Measurements from ENCODE around the gene GFOD2.

The GFOD2 gene

DNA sequence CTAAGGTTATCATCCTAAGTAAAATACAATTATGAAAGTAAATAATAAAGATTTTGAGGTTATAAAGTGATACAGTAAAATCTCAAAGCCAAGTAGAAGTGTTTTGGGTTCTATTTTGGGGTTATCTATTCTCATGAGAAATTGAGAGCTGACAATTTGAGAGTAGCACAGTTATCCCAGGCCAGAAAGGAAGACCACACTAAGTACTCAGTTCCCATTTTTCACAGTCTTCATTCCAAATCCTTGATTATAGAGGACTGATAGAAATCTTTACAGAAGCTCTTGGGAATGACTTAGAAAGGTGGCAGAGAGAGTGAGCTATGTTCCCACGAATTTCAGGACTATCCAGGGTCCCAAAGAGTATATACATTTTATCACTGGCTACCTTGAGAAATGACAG lies 4.6 kb downstream of the GFOD2 start:
- peaks cover 77% of the 10 kb centered on the region for H3K79me2 ChIP-seq (ENCODE audit: insufficient read depth, low read length)

DNA sequence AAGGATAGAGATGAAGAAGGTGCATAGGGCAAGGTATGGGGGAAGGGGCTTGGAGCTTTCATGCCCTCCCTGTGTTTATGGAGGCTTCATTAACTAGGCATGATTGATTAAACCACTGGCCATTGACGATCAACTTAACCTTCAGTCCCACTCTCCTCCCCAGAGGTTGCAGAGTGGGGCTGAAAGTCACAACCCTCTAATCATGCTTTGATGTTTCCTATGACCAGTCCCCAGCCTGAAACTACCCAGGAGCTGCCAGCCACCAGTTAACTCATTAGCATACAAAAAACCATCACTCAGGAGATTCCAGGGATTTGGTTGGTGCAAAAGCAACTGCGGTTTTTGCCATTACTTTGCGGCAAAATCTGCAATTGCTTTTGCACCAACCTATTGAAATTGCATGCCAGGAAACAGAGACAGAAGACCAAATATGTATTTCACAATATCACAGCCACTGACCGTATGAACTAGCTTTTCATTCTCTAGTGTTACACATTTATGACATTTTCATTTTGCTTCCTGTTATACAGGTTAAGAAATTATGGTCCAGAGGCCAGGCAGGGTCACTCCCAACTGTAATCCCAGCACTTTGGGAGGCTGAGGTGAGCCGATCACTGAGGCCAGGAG lies 5.4 kb downstream of the GFOD2 start:
- TF ChIP-seq, protein P1, sequence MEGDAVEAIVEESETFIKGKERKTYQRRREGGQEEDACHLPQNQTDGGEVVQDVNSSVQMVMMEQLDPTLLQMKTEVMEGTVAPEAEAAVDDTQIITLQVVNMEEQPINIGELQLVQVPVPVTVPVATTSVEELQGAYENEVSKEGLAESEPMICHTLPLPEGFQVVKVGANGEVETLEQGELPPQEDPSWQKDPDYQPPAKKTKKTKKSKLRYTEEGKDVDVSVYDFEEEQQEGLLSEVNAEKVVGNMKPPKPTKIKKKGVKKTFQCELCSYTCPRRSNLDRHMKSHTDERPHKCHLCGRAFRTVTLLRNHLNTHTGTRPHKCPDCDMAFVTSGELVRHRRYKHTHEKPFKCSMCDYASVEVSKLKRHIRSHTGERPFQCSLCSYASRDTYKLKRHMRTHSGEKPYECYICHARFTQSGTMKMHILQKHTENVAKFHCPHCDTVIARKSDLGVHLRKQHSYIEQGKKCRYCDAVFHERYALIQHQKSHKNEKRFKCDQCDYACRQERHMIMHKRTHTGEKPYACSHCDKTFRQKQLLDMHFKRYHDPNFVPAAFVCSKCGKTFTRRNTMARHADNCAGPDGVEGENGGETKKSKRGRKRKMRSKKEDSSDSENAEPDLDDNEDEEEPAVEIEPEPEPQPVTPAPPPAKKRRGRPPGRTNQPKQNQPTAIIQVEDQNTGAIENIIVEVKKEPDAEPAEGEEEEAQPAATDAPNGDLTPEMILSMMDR (conservative IDR thresholded peaks at IDR 0.05; ENCODE audit: low read length) = no peak
- no peak for TF ChIP-seq EZH2phosphoT487 (IDR thresholded peaks at IDR 0.05; ENCODE audit: borderline replicate concordance)
- Histone ChIP-seq H3K4me1 (ENCODE audit: insufficient read depth, low read length, poor library complexity, severe bottlenecking) (peaks cover 30% of the 10 kb centered on the region), H3K9me2 (replicated peaks; ENCODE audit: low read depth, low read length) (no peaks in the 10 kb centered on the region), H4K20me1 (ENCODE audit: insufficient read depth, low read length, poor library complexity, severe bottlenecking) (peaks cover 24% of the 10 kb centered on the region), H3F3A (ENCODE audit: low read depth) (no peaks in the 10 kb centered on the region), H3K9me3 (ENCODE audit: insufficient read depth, low read depth, low read length) (no peaks in the 10 kb centered on the region), H3K4me2 (ENCODE audit: low read depth, low read length, poor library complexity, severe bottlenecking) (peak overlapping the region; percentile 80), H3K36me3 (ENCODE audit: insufficient read depth, low read length) (no peaks in the 10 kb centered on the region), H3K79me2 (ENCODE audit: insufficient read depth, low read length) (peaks cover 78% of the 10 kb centered on the region), H3K27me3 (ENCODE audit: insufficient read depth, low read length, poor library complexity, severe bottlenecking) (no peaks in the 10 kb centered on the region), H2AFZ (ENCODE audit: low read length) (no peak overlapping the region), H3K9ac (ENCODE audit: low read depth, low read length, poor library complexity, severe bottlenecking) (no peak overlapping the region), H3K4me3 (ENCODE audit: low read length, poor library complexity, severe bottlenecking) (peak overlapping the region; percentile 5)

More for the DNA sequence above, 4.6 kb downstream of the GFOD2 start:
- H3K4me1 ChIP-seq (ENCODE audit: insufficient read depth, low read length, poor library complexity, severe bottlenecking) = peaks cover 30% of the 10 kb centered on the region
- H3F3A ChIP-seq (ENCODE audit: low read depth) = no peaks in the 10 kb centered on the region
- no peak for TF ChIP-seq EZH2phosphoT487 (IDR thresholded peaks at IDR 0.05; ENCODE audit: borderline replicate concordance)
- TF ChIP-seq, protein P1 (conservative IDR thresholded peaks at IDR 0.05; ENCODE audit: low read length) = no peak
- peak overlapping the region; percentile 17 for H3K4me3 ChIP-seq (ENCODE audit: low read length, poor library complexity, severe bottlenecking)
- no peaks in the 10 kb centered on the region for H3K9me2 ChIP-seq (replicated peaks; ENCODE audit: low read depth, low read length)
- peaks cover 23% of the 10 kb centered on the region for H4K20me1 ChIP-seq (ENCODE audit: insufficient read depth, low read length, poor library complexity, severe bottlenecking)
- H3K4me2 ChIP-seq (ENCODE audit: low read depth, low read length, poor library complexity, severe bottlenecking) = peak overlapping the region; percentile 80
- H3K9me3 ChIP-seq (ENCODE audit: insufficient read depth, low read depth, low read length) = no peaks in the 10 kb centered on the region
- no peak overlapping the region for H2AFZ ChIP-seq (ENCODE audit: low read length)
- H3K36me3 ChIP-seq (ENCODE audit: insufficient read depth, low read length) = no peaks in the 10 kb centered on the region
- H3K27me3 ChIP-seq (ENCODE audit: insufficient read depth, low read length, poor library complexity, severe bottlenecking) = no peaks in the 10 kb centered on the region
- no peak overlapping the region for H3K9ac ChIP-seq (ENCODE audit: low read depth, low read length, poor library complexity, severe bottlenecking)

DNA sequence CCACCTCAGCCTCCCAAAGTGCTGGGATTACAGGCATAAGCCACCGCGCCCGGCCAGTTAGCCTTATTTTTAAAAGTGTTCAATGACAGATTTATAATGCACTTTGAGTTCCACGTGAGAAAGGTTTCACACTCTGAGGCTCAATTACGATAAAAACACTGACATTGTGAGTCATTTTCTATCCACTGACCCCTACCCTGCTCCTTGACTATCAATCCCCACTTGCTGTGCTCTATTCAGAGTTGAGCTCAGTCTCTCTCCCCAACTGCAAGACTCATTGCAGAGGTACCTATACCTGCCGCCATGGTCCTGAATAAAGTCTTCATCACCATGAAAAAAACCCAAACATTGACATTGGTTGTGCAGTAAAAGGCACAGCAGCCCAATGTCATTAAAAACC lies 8.5 kb downstream of the GFOD2 start:
- Histone ChIP-seq H4K20me1 (ENCODE audit: insufficient read depth, low read length, poor library complexity, severe bottlenecking) (peaks cover 25% of the 10 kb centered on the region), H3K79me2 (ENCODE audit: insufficient read depth, low read length) (peaks cover 60% of the 10 kb centered on the region), H3K4me3 (ENCODE audit: low read length, poor library complexity, severe bottlenecking) (no peak overlapping the region), H3K4me1 (ENCODE audit: insufficient read depth, low read length, poor library complexity, severe bottlenecking) (peaks cover 10% of the 10 kb centered on the region), H3K9me3 (ENCODE audit: insufficient read depth, low read depth, low read length) (no peaks in the 10 kb centered on the region), H3K27me3 (ENCODE audit: insufficient read depth, low read length, poor library complexity, severe bottlenecking) (no peaks in the 10 kb centered on the region), H3K9me2 (replicated peaks; ENCODE audit: low read depth, low read length) (no peaks in the 10 kb centered on the region), H2AFZ (ENCODE audit: low read length) (no peak overlapping the region), H3K4me2 (ENCODE audit: low read depth, low read length, poor library complexity, severe bottlenecking) (no peak overlapping the region), H3K36me3 (ENCODE audit: insufficient read depth, low read length) (no peaks in the 10 kb centered on the region), H3F3A (ENCODE audit: low read depth) (no peaks in the 10 kb centered on the region), H3K9ac (ENCODE audit: low read depth, low read length, poor library complexity, severe bottlenecking) (no peak overlapping the region)
- TF ChIP-seq EZH2phosphoT487 (IDR thresholded peaks at IDR 0.05; ENCODE audit: borderline replicate concordance) = no peak
- TF ChIP-seq, protein P1 (conservative IDR thresholded peaks at IDR 0.05; ENCODE audit: low read length) = no peak

All from Loucy (cell line).